ENCODE data around the gene MAGEA12.
"Not testable (repeated sequence)": the region's sequence is repeated elsewhere in the genome, so short reads cannot be mapped to it uniquely, and the experiment has no call there.

The MAGEA12 gene, protein sequence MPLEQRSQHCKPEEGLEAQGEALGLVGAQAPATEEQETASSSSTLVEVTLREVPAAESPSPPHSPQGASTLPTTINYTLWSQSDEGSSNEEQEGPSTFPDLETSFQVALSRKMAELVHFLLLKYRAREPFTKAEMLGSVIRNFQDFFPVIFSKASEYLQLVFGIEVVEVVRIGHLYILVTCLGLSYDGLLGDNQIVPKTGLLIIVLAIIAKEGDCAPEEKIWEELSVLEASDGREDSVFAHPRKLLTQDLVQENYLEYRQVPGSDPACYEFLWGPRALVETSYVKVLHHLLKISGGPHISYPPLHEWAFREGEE

DNA sequence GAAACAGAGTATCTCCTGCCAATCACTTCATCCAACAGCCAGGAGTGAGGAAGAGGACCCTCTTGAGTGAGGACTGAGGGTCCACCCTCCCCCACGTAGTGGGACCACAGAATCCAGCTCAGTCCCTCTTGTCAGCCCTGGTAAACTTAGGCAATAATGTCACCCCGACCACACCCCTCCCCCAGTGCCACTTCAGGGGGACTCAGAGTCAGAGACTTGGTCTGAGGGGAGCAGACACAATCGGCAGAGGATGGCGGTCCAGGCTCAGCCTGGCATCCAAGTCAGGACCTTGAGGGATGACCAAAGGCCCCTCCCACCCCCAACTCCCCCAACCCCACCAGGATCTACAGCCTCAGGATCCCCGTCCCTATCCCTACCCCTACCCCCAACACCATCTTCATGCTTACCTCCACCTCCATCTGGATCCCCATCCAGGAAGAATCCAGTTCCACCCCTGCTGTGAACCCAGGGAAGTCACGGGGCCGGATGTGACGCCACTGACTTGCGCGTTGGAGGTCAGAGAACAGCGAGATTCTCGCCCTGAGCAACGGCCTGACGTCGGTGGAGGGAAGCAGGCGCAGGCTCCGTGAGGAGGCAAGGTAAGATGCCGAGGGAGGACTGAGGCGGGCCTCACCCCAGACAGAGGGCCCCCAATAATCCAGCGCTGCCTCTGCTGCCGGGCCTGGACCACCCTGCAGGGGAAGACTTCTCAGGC, at the start of gene MAGEA12, which contains the start of gene CSAG1:
Gene MAGEA12, plus strand, starts transcription at position 497 of the 715 bp plus-strand sequence. CDS start 2,405 bp downstream, outside the sequence.
Gene CSAG1, minus strand, starts transcription at position 461 of the 715 bp plus-strand sequence. CDS start 1,261 bp downstream, outside the sequence.
- in situ Hi-C loops (cut with MboI; ENCODE audit: low pct_unique_long_range_greater_than_20kb, low sequenced_read_pairs, unreplicated experiment): no loop called here
- DNase-seq (ENCODE audit: low spot score): no peak
- TF ChIP-seq, protein P1, sequence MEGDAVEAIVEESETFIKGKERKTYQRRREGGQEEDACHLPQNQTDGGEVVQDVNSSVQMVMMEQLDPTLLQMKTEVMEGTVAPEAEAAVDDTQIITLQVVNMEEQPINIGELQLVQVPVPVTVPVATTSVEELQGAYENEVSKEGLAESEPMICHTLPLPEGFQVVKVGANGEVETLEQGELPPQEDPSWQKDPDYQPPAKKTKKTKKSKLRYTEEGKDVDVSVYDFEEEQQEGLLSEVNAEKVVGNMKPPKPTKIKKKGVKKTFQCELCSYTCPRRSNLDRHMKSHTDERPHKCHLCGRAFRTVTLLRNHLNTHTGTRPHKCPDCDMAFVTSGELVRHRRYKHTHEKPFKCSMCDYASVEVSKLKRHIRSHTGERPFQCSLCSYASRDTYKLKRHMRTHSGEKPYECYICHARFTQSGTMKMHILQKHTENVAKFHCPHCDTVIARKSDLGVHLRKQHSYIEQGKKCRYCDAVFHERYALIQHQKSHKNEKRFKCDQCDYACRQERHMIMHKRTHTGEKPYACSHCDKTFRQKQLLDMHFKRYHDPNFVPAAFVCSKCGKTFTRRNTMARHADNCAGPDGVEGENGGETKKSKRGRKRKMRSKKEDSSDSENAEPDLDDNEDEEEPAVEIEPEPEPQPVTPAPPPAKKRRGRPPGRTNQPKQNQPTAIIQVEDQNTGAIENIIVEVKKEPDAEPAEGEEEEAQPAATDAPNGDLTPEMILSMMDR (IDR thresholded peaks at IDR 0.05; ENCODE audit: extremely low read depth, insufficient read depth, missing control alignments): no peak

DNA sequence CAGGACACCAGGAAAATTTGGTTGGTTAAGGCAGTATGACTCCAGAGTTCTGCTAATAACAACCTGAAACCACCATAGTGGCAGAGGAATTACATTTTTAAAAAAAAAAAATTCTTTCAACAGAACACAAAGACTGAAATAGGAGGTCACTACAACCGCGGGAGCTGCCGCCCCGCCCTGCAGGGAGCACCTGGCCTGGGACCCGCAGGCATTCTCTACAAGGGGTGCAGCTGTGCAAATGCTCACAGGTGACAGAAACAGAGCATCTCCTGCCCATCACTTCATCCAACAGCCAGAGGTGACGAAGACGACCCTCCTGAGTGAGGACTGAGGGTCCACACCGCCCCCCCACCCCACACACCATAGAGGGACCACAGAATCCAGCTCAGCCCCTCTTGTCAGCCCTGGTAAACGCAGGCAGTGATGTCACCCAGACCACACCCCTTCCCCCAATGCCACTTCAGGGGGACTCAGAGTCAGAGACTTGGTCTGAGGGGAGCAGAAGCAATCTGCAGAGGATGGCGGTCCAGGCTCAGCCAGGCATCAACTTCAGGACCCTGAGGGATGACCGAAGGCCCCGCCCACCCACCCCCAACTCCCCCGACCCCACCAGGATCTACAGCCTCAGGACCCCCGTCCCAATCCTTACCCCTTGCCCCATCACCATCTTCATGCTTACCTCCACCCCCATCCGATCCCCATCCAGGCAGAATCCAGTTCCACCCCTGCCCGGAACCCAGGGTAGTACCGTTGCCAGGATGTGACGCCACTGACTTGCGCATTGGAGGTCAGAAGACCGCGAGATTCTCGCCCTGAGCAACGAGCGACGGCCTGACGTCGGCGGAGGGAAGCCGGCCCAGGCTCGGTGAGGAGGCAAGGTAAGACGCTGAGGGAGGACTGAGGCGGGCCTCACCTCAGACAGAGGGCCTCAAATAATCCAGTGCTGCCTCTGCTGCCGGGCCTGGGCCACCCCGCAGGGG, 35.3 kb upstream of the MAGEA12 start, which contains the start of gene MAGEA3:
Gene MAGEA3, plus strand, starts transcription at position 843 of the 980 bp plus-strand sequence. CDS start 2,039 bp downstream, outside the sequence.
- in situ Hi-C loops (cut with MboI; ENCODE audit: low pct_unique_long_range_greater_than_20kb, low sequenced_read_pairs, unreplicated experiment); DNase-seq (ENCODE audit: low spot score): not testable (repeated sequence)

DNA sequence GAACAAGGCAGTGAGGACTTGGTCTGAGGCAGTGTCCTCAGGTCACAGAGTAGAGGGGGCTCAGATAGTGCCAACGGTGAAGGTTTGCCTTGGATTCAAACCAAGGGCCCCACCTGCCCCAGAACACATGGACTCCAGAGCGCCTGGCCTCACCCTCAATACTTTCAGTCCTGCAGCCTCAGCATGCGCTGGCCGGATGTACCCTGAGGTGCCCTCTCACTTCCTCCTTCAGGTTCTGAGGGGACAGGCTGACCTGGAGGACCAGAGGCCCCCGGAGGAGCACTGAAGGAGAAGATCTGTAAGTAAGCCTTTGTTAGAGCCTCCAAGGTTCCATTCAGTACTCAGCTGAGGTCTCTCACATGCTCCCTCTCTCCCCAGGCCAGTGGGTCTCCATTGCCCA, 33.2 kb upstream of the MAGEA12 start:
- DNase-seq (ENCODE audit: low spot score); in situ Hi-C loops (cut with MboI; ENCODE audit: low pct_unique_long_range_greater_than_20kb, low sequenced_read_pairs, unreplicated experiment): not testable (repeated sequence)

DNA sequence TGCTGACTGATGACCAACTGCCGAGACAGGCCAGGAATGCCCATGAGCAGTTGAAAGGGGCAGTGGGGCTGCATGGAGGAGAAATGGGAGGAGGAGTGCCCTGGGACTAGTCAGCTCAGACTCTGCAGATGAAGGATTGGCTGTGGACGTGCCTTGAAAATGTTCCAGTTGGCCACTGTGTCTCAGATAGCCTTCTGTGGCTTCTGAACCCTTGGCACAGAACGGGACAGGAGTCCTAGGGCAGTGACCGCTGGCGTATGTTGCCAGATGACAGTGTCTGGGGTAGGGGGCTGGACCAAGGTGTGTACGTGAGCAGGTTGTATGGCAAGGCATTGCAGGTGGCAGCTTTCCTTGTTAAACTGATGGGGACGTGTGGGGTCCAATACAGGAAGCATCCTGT, 27.1 kb upstream of the MAGEA12 start:
- DNase-seq (ENCODE audit: low spot score); in situ Hi-C loops (cut with MboI; ENCODE audit: low pct_unique_long_range_greater_than_20kb, low sequenced_read_pairs, unreplicated experiment): not testable (repeated sequence)

DNA sequence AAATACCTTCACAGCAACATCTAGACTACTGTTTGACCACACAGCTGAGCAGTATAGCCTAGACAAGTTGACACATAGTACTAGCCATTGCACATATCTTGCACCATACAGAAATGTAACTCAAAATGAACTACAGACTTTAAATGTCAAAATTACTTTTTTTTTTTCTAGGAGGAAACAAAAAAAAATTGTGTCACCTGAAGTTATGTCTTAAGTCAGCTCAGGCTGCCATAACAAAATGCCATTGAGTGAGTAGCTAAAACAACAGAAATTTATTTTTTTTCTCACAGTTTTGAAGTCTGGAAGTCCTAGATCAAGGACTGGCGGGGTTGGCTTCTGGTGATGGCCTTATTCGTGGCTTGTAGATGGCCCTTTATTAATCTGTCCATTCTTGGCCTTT, 24.4 kb upstream of the MAGEA12 start, which contains the start of gene CSAG2:
Gene CSAG2, minus strand, starts transcription at position 101 of the 400 bp plus-strand sequence. CDS start 161 bp downstream, outside the sequence.
- DNase-seq (ENCODE audit: low spot score); in situ Hi-C loops (cut with MboI; ENCODE audit: low pct_unique_long_range_greater_than_20kb, low sequenced_read_pairs, unreplicated experiment): not testable (repeated sequence)

DNA sequence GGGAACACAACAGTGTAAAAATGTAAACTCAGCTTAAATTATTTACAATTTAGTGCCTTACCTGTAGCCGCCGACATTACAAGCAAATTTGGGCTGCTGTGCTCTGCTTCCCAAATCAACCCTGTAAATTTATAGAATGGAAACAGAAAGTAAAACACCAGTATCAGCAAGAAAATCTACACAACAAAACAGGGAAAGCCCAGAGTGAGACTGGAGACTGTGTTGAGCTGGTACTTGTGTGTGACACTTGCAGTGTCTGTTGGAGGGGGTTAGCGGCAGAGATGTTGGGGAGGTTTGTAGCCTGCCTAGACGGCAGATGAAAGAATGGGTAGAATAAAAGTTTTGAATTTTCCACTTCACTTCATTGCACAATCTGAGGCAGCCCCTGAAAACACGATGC, 20.4 kb upstream of the MAGEA12 start:
- DNase-seq (ENCODE audit: low spot score); in situ Hi-C loops (cut with MboI; ENCODE audit: low pct_unique_long_range_greater_than_20kb, low sequenced_read_pairs, unreplicated experiment): not testable (repeated sequence)

DNA sequence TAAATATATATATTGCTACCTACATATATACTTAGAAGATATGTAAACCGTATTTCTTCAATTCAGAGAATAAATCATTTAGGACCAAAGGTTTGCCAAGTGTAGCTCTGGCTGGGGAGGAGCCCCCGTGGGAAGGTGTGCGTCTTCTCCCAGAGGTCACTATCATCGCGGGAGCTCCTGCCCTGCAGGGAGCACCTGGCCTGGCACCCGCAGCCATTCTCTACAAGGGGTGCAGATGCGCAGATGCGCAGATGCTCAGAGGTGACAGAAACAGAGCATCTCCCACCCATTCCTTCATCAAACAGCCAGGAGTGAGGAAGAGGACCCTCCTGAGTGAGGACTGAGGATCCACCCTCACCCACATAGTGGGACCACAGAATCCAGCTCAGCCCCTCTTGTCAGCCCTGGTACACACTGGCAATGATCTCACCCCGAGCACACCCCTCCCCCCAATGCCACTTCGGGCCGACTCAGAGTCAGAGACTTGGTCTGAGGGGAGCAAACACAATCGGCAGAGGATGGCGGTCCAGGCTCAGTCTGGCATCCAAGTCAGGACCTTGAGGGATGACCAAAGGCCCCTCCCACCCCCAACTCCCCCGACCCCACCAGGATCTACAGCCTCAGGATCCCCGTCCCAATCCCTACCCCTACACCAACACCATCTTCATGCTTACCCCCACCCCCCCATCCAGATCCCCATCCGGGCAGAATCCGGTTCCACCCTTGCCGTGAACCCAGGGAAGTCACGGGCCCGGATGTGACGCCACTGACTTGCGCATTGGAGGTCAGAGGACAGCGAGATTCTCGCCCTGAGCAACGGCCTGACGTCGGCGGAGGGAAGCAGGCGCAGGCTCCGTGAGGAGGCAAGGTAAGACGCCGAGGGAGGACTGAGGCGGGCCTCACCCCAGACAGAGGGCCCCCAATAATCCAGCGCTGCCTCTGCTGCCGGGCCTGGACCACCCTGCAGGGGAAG, 19.5 kb upstream of the MAGEA12 start, which contains the start of gene MAGEA2B:
Gene MAGEA2B, plus strand, starts transcription at position 814 of the 973 bp plus-strand sequence. CDS start 2,479 bp downstream, outside the sequence.
- in situ Hi-C loops (cut with MboI; ENCODE audit: low pct_unique_long_range_greater_than_20kb, low sequenced_read_pairs, unreplicated experiment): not testable (repeated sequence)

DNA sequence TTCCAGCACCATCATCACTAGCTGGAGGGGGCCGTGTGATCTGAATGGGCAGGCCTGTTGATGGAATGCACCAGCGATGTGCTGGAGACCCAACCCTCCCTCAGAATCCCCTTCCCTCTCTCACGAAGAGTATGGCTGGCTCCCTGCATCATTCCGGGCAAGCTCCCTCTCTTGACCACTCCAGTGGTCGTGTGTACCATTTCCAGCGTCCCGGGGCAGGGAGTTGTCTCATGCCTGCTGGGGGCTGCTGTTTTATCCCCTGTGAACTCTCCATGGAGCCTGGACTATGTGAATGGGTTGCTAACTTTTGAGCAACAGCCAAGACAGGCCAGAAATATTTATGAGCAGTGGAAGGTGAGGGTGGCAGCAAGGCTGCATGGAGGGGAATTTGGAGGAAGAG, 8.1 kb upstream of the MAGEA12 start:
- no peak for DNase-seq (ENCODE audit: low spot score)
- in situ Hi-C loops (cut with MboI; ENCODE audit: low pct_unique_long_range_greater_than_20kb, low sequenced_read_pairs, unreplicated experiment): no loop called here
- TF ChIP-seq, protein P1 (IDR thresholded peaks at IDR 0.05; ENCODE audit: extremely low read depth, insufficient read depth, missing control alignments): no peak

More for the DNA sequence above, 19.5 kb upstream of the MAGEA12 start, which contains the start of gene MAGEA2B:
- not testable (repeated sequence) for DNase-seq (ENCODE audit: low spot score)

DNA sequence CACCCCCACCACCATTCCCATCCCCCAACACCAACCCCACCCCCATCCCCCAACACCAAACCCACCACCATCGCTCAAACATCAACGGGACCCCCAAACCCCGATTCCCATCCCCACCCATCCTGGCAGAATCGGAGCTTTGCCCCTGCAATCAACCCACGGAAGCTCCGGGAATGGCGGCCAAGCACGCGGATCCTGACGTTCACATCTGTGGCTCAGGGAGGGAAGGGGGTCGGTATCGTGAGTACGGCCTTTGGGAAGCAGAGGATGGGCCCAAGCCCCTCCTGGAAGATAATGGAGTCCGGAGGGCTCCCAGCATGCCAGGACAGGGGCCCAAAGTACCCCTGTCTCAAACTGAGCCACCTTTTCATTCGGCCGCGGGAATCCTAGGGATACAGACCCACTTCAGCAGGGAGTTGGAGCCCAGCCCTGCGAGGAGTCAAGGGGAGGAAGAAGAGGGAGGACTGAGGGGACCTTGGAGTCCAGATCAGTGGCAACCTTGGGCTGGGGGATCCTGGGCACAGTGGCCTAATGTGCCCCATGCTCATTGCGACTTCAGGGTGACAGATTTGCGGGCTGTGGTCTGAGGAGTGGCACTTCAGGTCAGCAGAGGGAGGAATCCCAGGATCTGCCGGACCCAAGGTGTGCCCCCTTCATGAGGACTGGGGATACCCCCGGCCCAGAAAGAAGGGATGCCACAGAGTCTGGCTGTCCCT, 744 bp downstream of the MAGEA12 start:
- in situ Hi-C loops (cut with MboI; ENCODE audit: low pct_unique_long_range_greater_than_20kb, low sequenced_read_pairs, unreplicated experiment); DNase-seq (ENCODE audit: low spot score): not testable (repeated sequence)
